NCI-H2196 (cell line): ENCODE measurements around the gene F8A1.
A peak's percentile ranks its signal among the peaks of the same experiment; 100 is the strongest.
"Not testable (repeated sequence)": the region's sequence is repeated elsewhere in the genome, so short reads cannot be mapped to it uniquely, and the experiment has no call there.

Source experiments
- DNase-seq: peaks from one replicate; lab custom pipeline; 2025; ENCODE audit not compliant: unreplicated experiment; lab: John Stamatoyannopoulos, UW

The F8A1 gene

GRCh38 chrX:154886069-154886788 lies at the start of gene F8A1:
Gene F8A1 (plus strand): TSS chrX:154886355. CDS start chrX:154886375, 20 bp downstream.
- DNase-seq, result not testable (repeated sequence)

GRCh38 chrX:154840856-154841255 lies 45.3 kb upstream of the F8A1 start:
- peak; percentile 14 for DNase-seq

GRCh38 chrX:154850957-154851611 lies 35.1 kb upstream of the F8A1 start:
- no peak for DNase-seq

GRCh38 chrX:154855256-154855655 lies 30.9 kb upstream of the F8A1 start:
- no peak for DNase-seq

- not testable (repeated sequence) for DNase-seq
Observed at GRCh38 chrX:154868522-154868921, 17.6 kb upstream of the F8A1 start.

GRCh38 chrX:154873329-154873728 lies 12.8 kb upstream of the F8A1 start:
- no peak for DNase-seq

- not testable (repeated sequence) for DNase-seq
Observed at GRCh38 chrX:154884069-154884468, 2.1 kb upstream of the F8A1 start.

- not testable (repeated sequence) for DNase-seq
Observed at GRCh38 chrX:154885057-154885456, 1.1 kb upstream of the F8A1 start.

GRCh38 chrX:154885549-154885948 lies 606 bp upstream of the F8A1 start:
- not testable (repeated sequence) for DNase-seq

- DNase-seq, result not testable (repeated sequence)
Observed at GRCh38 chrX:154886789-154887221, 650 bp downstream of the F8A1 start.

GRCh38 chrX:154890990-154891639 lies 5.0 kb downstream of the F8A1 start:
- no peak for DNase-seq

GRCh38 chrX:154892296-154892695 lies 6.1 kb downstream of the F8A1 start:
- no peak for DNase-seq

- DNase-seq, result no peak
Observed at GRCh38 chrX:154900323-154900722, 14.2 kb downstream of the F8A1 start.

GRCh38 chrX:154902408-154902807 lies 16.3 kb downstream of the F8A1 start:
- no peak for DNase-seq

GRCh38 chrX:154908821-154909220 lies 22.7 kb downstream of the F8A1 start:
- DNase-seq, result no peak

- not testable (repeated sequence) for DNase-seq
Observed at GRCh38 chrX:154910048-154910447, 23.9 kb downstream of the F8A1 start.

- not testable (repeated sequence) for DNase-seq
Observed at GRCh38 chrX:154910528-154910927, 24.4 kb downstream of the F8A1 start.

- DNase-seq, result no peak
Observed at GRCh38 chrX:154914052-154914451, 27.9 kb downstream of the F8A1 start.

- DNase-seq, result peak; percentile 67
Observed at GRCh38 chrX:154918060-154918483, 31.9 kb downstream of the F8A1 start.

GRCh38 chrX:154924771-154925170 lies 38.6 kb downstream of the F8A1 start:
- not testable (repeated sequence) for DNase-seq
